Measurements from ENCODE around the gene WDR75.

- TF ChIP-seq, protein P1, sequence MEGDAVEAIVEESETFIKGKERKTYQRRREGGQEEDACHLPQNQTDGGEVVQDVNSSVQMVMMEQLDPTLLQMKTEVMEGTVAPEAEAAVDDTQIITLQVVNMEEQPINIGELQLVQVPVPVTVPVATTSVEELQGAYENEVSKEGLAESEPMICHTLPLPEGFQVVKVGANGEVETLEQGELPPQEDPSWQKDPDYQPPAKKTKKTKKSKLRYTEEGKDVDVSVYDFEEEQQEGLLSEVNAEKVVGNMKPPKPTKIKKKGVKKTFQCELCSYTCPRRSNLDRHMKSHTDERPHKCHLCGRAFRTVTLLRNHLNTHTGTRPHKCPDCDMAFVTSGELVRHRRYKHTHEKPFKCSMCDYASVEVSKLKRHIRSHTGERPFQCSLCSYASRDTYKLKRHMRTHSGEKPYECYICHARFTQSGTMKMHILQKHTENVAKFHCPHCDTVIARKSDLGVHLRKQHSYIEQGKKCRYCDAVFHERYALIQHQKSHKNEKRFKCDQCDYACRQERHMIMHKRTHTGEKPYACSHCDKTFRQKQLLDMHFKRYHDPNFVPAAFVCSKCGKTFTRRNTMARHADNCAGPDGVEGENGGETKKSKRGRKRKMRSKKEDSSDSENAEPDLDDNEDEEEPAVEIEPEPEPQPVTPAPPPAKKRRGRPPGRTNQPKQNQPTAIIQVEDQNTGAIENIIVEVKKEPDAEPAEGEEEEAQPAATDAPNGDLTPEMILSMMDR (conservative IDR thresholded peaks at IDR 0.05) = no peak
- no peak for TF ChIP-seq EZH2 (IDR thresholded peaks at IDR 0.05; ENCODE audit: low read depth)
These were observed 1.2 kb downstream of the WDR75 start for GRCh38 chr2:189442468-189442867.
